ENCODE measurements around the gene CDH13.

DNA sequence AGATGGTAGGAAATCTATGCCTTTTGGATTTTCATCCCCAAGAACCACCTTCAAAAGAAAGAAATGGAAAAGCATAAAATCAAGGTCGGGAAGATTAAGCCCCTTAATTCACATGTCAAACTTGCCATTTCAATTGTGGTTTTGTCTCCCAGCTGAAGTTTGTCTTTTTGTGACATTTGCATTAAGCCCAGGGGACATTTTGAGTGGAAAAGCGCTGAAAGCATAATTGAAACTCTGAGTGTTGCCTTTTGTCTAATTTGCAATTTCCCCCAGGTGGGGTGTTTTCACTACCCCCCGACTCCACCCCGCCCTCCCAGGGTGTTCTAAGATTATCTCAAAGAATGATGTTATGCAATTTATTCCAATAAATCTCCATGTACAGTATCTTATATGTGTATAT is 396.2 kb downstream of the CDH13 start:
- TF ChIP-seq, protein P1, sequence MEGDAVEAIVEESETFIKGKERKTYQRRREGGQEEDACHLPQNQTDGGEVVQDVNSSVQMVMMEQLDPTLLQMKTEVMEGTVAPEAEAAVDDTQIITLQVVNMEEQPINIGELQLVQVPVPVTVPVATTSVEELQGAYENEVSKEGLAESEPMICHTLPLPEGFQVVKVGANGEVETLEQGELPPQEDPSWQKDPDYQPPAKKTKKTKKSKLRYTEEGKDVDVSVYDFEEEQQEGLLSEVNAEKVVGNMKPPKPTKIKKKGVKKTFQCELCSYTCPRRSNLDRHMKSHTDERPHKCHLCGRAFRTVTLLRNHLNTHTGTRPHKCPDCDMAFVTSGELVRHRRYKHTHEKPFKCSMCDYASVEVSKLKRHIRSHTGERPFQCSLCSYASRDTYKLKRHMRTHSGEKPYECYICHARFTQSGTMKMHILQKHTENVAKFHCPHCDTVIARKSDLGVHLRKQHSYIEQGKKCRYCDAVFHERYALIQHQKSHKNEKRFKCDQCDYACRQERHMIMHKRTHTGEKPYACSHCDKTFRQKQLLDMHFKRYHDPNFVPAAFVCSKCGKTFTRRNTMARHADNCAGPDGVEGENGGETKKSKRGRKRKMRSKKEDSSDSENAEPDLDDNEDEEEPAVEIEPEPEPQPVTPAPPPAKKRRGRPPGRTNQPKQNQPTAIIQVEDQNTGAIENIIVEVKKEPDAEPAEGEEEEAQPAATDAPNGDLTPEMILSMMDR (IDR thresholded peaks at IDR 0.05): no peak
- no peak for TF ChIP-seq POLR2A (IDR thresholded peaks at IDR 0.05)

All from thyroid gland (tissue), 4 donors.